Activated CD4-positive, CD25-positive, alpha-beta regulatory T cell treated with anti-CD3 and anti-CD28 coated beads, Interleukin-2, amount 50 U/mL, for 72 hours (primary cell): ENCODE measurements around the gene GNAL.
"Not testable (repeated sequence)": the region's sequence is repeated elsewhere in the genome, so short reads cannot be mapped to it uniquely, and the experiment has no call there.

Experiments used
- DNase-seq: peaks from one replicate; pipeline ENCODE4 v3.0.0; 2021

GNAL gene

DNA sequence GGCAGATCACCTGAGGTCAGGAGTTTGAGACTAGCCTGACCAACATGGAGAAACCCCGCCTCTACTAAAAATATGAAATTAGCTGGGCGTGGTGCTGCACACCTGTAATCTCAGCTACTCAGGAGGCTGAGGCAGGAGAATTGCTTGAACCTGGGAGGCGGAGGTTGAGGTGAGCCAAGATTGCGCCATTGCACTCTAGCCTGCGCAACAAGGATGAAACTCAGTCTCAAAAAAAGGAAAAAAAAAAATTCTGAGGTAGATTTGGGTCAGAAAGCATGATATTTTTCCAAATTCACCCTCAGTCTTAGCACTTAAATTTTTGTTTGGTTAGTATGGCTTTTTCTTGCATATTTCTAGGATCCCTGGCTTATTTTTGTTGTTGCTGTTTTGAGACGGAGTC lies 165.5 kb downstream of the GNAL start:
- not testable (repeated sequence) for DNase-seq

GRCh38 chr18:11857177-11857887 lies 168.3 kb downstream of the GNAL start:
- DNase-seq: no peak

GRCh38 chr18:11859282-11859830 lies 170.3 kb downstream of the GNAL start:
- no peak for DNase-seq

DNA sequence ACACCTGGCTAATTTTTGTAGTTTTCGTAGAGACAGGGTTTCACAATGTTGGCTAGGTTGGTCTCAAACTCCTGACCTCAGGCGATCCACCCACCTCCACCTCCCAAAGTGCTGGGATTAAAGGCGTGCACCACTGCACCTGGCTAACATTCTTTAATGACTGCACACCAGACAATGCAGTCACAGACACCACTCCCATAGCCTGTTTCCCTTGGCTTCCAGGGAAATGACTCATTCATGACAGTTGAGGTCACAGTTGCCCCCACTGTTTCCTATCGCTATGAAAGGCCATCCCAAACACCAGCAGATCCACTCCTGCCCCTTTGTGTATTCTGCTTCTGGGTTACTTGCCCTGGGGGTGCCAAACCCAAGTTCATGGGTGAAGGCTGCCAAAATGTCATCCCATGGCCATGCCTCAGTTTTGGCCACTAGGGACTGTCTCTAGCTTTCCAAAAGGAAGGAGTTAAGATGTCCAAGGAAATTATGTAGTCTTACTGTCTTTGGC lies 170.9 kb downstream of the GNAL start:
- DNase-seq: no peak

DNA sequence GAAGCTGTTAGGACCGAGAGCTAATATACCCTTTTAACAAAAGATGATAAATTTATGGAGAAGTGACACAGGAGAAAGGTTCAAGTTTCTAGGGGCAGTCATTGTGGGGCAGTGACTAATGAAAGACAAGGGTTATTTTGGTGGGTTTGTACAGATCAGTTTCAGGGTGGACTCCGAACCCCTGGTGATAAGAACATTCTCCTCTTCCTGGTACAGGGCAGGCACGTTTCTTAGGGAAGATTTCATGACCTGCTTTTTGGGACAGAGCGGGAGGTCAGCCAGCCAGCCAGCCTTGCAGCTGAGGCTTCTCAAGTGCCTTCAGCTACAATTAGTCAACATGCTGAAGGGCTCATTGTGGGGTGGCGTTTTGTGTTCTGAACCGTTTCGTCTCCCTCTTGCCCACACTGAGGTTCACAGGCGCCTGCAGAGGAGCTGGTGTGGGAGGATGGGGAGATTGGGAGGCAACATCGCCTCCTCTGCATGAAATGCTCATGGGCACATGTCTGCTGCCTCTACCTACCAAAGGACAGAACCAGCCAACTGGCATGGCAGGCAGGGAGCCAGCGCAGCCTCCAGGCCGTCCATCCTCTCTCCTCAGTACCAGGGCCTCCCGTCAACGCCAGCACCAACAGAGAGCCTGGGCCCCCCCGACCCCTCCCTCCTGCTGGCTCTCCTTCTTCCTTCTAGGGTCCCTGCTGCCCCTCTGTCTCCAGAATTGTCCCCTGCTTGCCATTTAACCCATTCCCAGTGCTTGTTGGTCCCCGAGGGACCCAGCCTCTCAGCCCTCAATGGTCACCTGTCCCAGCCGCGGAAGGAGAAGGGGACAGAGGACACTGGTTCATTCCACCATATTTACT lies 171.8 kb downstream of the GNAL start:
- no peak for DNase-seq

DNA sequence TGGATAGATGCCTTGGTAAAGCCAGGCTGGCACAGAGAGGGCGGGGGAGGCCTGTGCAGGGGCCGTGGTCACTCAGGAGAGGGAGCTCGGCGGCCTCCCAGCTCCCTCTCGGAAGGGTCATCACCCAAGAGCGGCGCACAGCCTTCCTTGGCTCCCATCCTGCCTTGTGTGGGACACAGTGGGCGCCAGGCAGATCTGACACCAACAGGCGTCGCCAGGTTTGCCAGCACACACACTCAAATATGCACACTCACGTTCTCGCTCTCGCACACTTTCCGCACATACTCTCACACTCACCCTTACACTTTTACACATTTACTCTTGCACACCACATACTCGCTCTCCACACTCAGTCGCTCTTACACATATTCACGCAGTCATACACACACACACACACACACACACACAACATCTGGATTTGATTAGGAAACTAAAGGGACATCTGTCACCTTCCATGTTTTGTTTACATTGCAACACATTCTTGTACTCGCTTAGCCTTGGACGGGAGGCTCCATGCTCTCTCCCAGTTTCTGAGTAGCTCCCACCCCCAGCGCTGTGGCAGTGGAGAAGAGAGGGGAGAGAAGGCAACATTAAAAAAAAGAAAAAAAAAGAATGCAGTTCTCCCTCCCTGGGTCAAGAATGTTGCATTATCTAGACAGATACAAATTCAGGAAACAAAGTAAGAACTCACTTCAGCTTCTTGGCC lies 172.7 kb downstream of the GNAL start:
- DNase-seq: no peak

DNA sequence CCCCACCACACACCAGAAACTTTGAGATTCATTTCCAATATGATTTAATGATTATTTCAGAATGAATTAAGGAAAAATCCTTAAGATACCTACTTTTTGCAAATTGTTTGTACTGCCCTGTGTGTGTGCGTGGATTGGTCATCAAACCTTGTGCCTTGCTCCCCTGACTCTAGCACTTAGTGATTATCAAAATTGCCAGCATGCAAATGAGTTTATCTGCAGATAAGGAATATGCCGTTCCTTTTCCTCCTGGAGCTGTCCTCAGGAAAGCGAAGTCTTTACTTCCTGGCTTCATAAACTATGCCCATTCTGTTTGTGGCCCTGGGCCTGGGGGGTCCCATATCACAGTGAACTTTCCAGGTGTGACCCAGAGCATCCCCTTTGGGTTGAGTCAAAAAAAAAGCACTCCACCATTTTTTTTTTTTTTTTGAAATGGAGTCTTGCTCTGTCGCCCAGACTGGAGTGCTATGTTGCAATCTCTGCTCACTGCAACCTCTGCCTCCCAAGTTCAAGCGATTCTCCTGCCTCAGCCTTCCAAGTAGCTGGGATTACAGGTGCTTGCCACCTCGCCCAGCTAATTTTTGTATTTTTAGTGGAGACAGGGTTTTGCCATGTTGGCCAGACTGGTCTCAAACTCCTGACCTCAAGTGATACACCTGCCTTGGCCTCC lies 173.5 kb downstream of the GNAL start:
- no peak for DNase-seq

DNA sequence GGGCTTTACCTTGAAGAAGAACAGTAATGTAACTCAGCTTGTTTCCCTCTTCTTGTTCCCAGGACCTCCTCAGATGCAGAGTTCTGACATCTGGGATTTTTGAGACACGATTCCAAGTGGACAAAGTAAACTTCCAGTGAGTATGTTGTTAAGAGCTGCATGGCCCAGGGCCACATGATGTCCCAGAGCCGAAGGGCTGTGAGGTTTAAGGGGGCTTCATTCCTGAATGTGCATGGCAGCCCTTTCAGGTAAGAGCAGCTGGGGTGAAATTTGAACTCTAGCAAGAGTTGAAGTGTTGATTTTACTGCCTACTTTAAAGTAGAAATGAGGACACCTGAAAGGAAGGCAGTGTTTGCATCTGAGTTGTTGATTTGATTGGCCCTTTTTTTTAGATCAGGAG lies 175.4 kb downstream of the GNAL start:
- DNase-seq: no peak

- DNase-seq: no peak
These were observed 176.0 kb downstream of the GNAL start for GRCh38 chr18:11865071-11865470.

DNA sequence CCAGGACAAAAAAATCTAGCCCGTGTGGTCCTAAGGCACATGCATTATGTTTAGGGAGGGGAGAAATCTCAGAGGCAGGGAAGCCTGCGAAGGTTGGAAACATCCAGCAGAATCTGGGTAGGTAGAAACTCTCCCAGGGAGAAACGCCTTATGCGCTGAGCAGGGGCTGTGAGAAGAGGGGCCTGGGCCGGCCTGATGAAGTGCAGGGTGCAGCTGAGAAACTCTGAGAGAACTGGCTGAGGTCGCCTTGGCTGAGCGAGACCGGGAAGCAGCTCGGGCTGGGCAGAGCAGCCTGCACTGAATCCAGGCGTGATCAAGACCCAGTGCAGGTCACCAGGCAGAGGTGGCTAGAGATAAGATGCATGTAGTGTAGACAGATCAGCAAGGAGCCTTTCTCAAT lies 177.3 kb downstream of the GNAL start:
- no peak for DNase-seq

DNA sequence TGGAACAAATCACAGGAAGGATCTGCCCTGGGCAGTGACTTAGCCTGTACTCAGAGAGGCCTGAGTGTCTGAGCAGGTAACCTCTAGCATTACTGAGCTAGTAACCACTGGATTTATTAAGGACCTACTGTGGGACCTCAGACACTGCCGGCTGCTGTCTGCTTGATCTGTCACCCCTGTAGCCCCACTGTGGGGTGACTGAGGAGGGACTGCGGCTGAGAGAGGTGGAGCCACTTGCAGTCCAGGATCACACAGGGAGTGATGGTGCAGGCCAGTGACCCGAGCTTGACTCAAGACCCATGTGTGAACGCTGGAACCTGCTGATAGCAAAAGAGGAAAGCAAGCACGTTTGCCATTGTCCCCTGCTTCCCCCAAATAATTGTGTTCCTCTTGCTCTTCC lies 177.7 kb downstream of the GNAL start:
- DNase-seq: no peak

GRCh38 chr18:11868230-11868629 lies 179.2 kb downstream of the GNAL start:
- no peak for DNase-seq

- no peak for DNase-seq
These were observed 182.4 kb downstream of the GNAL start for GRCh38 chr18:11871501-11871900.

- no peak for DNase-seq
These were observed 183.5 kb downstream of the GNAL start for GRCh38 chr18:11872479-11873136.

DNA sequence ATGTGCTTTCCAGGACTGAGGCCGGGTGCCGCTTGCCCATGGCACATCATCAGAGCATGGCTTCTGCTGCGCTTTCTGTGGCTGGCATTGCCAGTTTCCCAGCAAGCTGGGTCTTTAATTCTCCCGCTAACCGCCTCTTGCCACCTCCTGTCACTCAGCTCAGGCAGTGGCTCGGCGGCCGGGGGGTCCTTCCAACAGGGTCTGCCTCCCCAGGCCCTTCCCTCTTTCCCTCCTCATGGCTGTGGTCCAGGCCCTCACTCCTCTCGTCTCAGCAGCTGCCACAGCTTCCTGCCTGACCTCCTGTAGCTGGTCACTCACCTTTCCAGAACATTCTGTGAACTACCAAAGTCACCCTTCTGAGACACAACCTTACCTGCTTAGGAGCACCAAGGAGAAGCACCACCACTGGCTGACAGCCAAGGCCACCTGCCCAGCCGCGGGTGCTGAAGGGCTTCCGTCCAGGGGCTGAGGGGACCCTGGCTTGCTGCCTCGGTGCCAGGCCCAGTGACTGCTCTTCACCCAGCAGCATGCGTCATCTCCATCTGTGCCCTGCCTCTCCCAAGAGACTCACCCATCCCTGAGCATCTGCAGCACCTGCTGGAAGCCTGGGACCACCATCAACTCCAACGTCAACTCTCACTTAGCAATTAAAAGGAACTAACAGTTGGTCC lies 184.7 kb downstream of the GNAL start:
- no peak for DNase-seq

- DNase-seq: no peak
These were observed 185.6 kb downstream of the GNAL start for GRCh38 chr18:11874676-11875075.

- DNase-seq: no peak
These were observed 188.6 kb downstream of the GNAL start for GRCh38 chr18:11877497-11878135.

- DNase-seq: no peak
These were observed 191.7 kb downstream of the GNAL start for GRCh38 chr18:11880586-11881304.

DNA sequence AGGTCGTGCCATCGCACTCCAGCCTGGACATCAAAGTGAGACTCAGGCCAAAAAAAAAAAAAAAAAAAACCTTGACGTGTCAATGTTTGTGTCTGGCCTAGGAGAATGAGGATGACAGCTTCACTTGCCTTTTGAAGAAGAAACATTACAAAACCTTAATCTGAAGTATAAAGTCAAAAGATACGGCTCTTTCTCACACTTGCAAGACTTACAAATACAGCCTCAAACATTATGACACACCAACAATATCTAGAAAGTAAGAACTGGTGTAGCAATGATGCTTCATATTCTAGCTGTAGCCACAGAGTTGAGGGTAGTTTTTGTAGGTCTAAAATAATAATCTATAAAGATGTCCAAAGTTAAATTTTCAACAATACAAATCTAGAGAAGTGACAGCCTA lies 193.6 kb downstream of the GNAL start:
- DNase-seq: no peak

DNA sequence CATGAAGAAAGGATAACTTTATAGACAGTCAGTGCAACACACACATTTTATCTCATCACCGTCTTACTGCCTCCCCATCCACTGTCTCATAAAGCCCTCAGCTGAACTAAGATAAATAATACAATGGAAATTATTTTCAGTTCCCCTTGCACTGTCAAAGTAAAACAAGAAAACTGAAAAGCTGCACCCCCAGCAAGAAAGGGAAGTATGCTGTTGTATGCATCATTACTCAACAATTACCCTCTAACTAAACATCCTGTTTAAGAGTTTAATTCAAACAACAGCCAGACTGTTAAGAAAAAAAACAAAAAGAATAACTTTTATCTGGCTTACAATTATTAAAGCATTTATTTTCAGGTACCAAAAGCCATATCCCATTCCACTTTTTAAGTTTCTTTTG lies 194.1 kb downstream of the GNAL start:
- DNase-seq: no peak
